H1 (cell line): ENCODE measurements around the gene NFIX. TPM values are rescaled to one million over a fixed set of nuclear protein-coding genes. Genes with fewer than 3 reads are reported as not detected.

Experiments
- CTCF ChIA-PET: fragments of 300-600 bp; sonication (Branson Sonifier 250); formaldehyde crosslinking; loops from one replicate; lab custom pipeline; 2021; ENCODE audit not compliant: partially characterized antibody; lab: Charles Lee
- POLR2A ChIA-PET: fragments of 300-600 bp; sonication (Branson Sonifier 250); formaldehyde crosslinking; loops from one replicate; lab custom pipeline; 2021; ENCODE audit warnings: inconsistent platforms; ENCODE audit not compliant: partially characterized antibody; lab: Charles Lee
- DNase-seq, 2 experiments: peaks; one replicate each; pipeline versions ENCODE4 v3.0.0 to v3.0.0-alpha.2; 2010 to 2022; ENCODE audit warnings: low spot score in 2 of 2, low read depth in 1 of 2, mixed read lengths in 1 of 2
- FAIRE-seq: peaks from 2 replicates; lab custom pipeline; 2011; peaks lifted over from hg19 to GRCh38; lab: Jason Lieb, UNC
- H2AFZ ChIP-seq: 2 replicates; pipeline ENCODE4 v1.8.1; 2012; ENCODE audit warnings: low read length, inconsistent platforms
- H2AK5ac ChIP-seq: 2 replicates; pipeline ENCODE4 v1.6.1; 2013; ENCODE audit warnings: low read depth, low read length
- H2BK120ac ChIP-seq: replicated peaks from 2 replicates; pipeline ENCODE3; 2013; ENCODE audit warnings: low read depth, low read length, inconsistent platforms
- H2BK12ac ChIP-seq: 2 replicates; pipeline ENCODE4 v1.6.1; 2013; ENCODE audit warnings: low read depth, low read length
- H2BK15ac ChIP-seq: 2 replicates; pipeline ENCODE4 v1.6.1; 2013; ENCODE audit warnings: low read length
- H2BK20ac ChIP-seq: 2 replicates; pipeline ENCODE4 v1.6.1; 2013; ENCODE audit warnings: low read length
- H2BK5ac ChIP-seq: 2 replicates; pipeline ENCODE4 v1.6.1; 2013; ENCODE audit warnings: low read depth, low read length
- H3K14ac ChIP-seq: 2 replicates; pipeline ENCODE4 v1.6.1; 2013; ENCODE audit warnings: inconsistent platforms; ENCODE audit not compliant: insufficient read length
- H3K18ac ChIP-seq: 2 replicates; pipeline ENCODE4 v1.6.1; 2013; ENCODE audit warnings: low read length; ENCODE audit errors: extremely low read depth
- H3K23ac ChIP-seq: 2 replicates; pipeline ENCODE4 v1.6.1; 2013; ENCODE audit warnings: inconsistent platforms; ENCODE audit not compliant: insufficient read length
- H3K23me2 ChIP-seq: 2 replicates; pipeline ENCODE4 v1.6.1; 2013; ENCODE audit warnings: low read depth, low read length
- H3K27ac ChIP-seq: 2 replicates; pipeline ENCODE4 v1.6.1; 2011; ENCODE audit warnings: low read depth, low read length, inconsistent platforms
- H3K27me3 ChIP-seq, 4 experiments: replicated peaks in 1 of 4; 1 replicate in 1 of 4; 2 replicates in 3 of 4; pipeline versions ENCODE4 v1.6.1 to v1.8.1; 2011 to 2013; ENCODE audit warnings: low read length in 3 of 4, mild to moderate bottlenecking in 3 of 4, inconsistent platforms in 2 of 4, mixed read lengths in 2 of 4, moderate library complexity in 1 of 4; ENCODE audit not compliant: control insufficient read depth in 3 of 4, insufficient read depth in 3 of 4; ENCODE audit errors: extremely low read depth in 1 of 4
- H3K36me3 ChIP-seq, 4 experiments: 2 replicates each; pipeline versions ENCODE4 v1.6.1 to v1.8.1; 2011 to 2013; ENCODE audit warnings: mild to moderate bottlenecking in 4 of 4, low read length in 3 of 4, moderate library complexity in 2 of 4, control low read depth in 1 of 4, inconsistent platforms in 1 of 4; ENCODE audit not compliant: insufficient read depth in 4 of 4, control insufficient read depth in 2 of 4
- H3K4ac ChIP-seq: replicated peaks from 2 replicates; pipeline ENCODE3; 2013; ENCODE audit warnings: low read length, low read depth, mixed read lengths, inconsistent platforms; ENCODE audit not compliant: insufficient read length
- H3K4me1 ChIP-seq, 4 experiments: replicated peaks in 1 of 4; 1 replicate in 1 of 4; 2 replicates in 3 of 4; pipeline versions ENCODE4 v1.6.1 to v1.8.1; 2011 to 2013; ENCODE audit warnings: low read length in 3 of 4, inconsistent platforms in 2 of 4, mixed read lengths in 1 of 4; ENCODE audit not compliant: insufficient read depth in 4 of 4, control insufficient read depth in 3 of 4
- H3K4me2 ChIP-seq, 2 experiments: 2 replicates each; pipeline versions ENCODE4 v1.6.1 to v1.8.1; 2011 to 2013; ENCODE audit warnings: low read depth in 2 of 2, low read length in 2 of 2, control low read depth in 1 of 2, inconsistent platforms in 1 of 2, mild to moderate bottlenecking in 1 of 2; ENCODE audit not compliant: insufficient read depth in 1 of 2
- H3K4me3 ChIP-seq, 4 experiments: fragments of 200-600, 300-600 bp in 1 of 4; sonication (generic), shearing (Covaris generic), sonication (Bioruptor Twin) in 1 of 4; 2 replicates each; pipeline versions ENCODE4 v1.5.1 to v1.8.1; 2011 to 2016; ENCODE audit warnings: low read length in 4 of 4, low read depth in 3 of 4, control low read depth in 2 of 4, inconsistent platforms in 2 of 4, mild to moderate bottlenecking in 2 of 4, mixed read lengths in 1 of 4, moderate library complexity in 1 of 4; ENCODE audit not compliant: insufficient read depth in 2 of 4; ENCODE audit errors: extremely low read depth in 1 of 4
- H3K56ac ChIP-seq: replicated peaks from 2 replicates; pipeline ENCODE3; 2013; ENCODE audit warnings: low read depth, mild to moderate bottlenecking, mixed read lengths, low read length, inconsistent platforms; ENCODE audit not compliant: insufficient read length
- H3K79me1 ChIP-seq: 2 replicates; pipeline ENCODE4 v1.6.1; 2013; ENCODE audit warnings: low read depth, low read length, control low read depth
- H3K79me2 ChIP-seq, 2 experiments: 2 replicates each; pipeline versions ENCODE4 v1.6.1 to v1.8.1; 2012 to 2013; ENCODE audit warnings: low read length in 2 of 2, mild to moderate bottlenecking in 2 of 2, inconsistent platforms in 1 of 2; ENCODE audit not compliant: insufficient read depth in 2 of 2, control insufficient read depth in 1 of 2
- H3K9ac ChIP-seq, 4 experiments: replicated peaks in 1 of 4; 1 replicate in 1 of 4; 2 replicates in 3 of 4; pipeline versions ENCODE4 v1.6.1 to v1.8.1; 2011 to 2013; ENCODE audit warnings: low read depth in 3 of 4, low read length in 3 of 4, control low read depth in 2 of 4, mild to moderate bottlenecking in 2 of 4, moderate library complexity in 2 of 4, inconsistent platforms in 1 of 4; ENCODE audit errors: extremely low read depth in 1 of 4
- H3K9me3 ChIP-seq, 2 experiments: 2 replicates each; pipeline versions ENCODE4 v1.6.1 to v1.8.1; 2012 to 2013; ENCODE audit warnings: mild to moderate bottlenecking in 2 of 2, moderate library complexity in 2 of 2, control low read depth in 1 of 2, inconsistent platforms in 1 of 2, low read depth in 1 of 2, low read length in 1 of 2, mixed read lengths in 1 of 2; ENCODE audit not compliant: insufficient read depth in 2 of 2
- H4K20me1 ChIP-seq, 2 experiments: replicated peaks in 1 of 2; 2 replicates each; pipeline versions ENCODE3 to v1.8.1; 2011 to 2013; ENCODE audit warnings: inconsistent platforms in 2 of 2, low read length in 2 of 2, mild to moderate bottlenecking in 1 of 2; ENCODE audit not compliant: insufficient read depth in 2 of 2, control insufficient read depth in 1 of 2
- H4K5ac ChIP-seq: 2 replicates; pipeline ENCODE4 v1.6.1; 2013; ENCODE audit warnings: low read length, low read depth, mixed read lengths, inconsistent platforms; ENCODE audit not compliant: insufficient read length
- H4K8ac ChIP-seq: 2 replicates; pipeline ENCODE4 v1.8.0; 2013; ENCODE audit warnings: mild to moderate bottlenecking, moderate library complexity, low read length, inconsistent platforms; ENCODE audit not compliant: insufficient read depth; ENCODE audit errors: extremely low read depth
- H4K91ac ChIP-seq: replicated peaks from 2 replicates; pipeline ENCODE3; 2013; ENCODE audit warnings: low read length, mixed read lengths, inconsistent platforms; ENCODE audit not compliant: insufficient read length
- ASH2L ChIP-seq: fragments of 200-600, 300-600 bp; sonication (generic); IDR thresholded peaks from one replicate; pipeline ENCODE4 v1.7.1; 2017; ENCODE audit warnings: low read length
- BACH1 ChIP-seq: IDR thresholded peaks from 2 replicates; pipeline ENCODE4 v1.6.1; 2012; ENCODE audit warnings: low read length, improper control_type of control experiment
- BRCA1 ChIP-seq: IDR thresholded peaks from 2 replicates; pipeline ENCODE4 v1.6.1; 2012; ENCODE audit warnings: low read depth, low read length, improper control_type of control experiment
- CEBPB ChIP-seq: IDR thresholded peaks from 2 replicates; pipeline ENCODE4 v1.6.1; 2012; ENCODE audit warnings: low read depth, low read length
- EGR1 ChIP-seq: IDR thresholded peaks from 2 replicates; pipeline ENCODE4 v1.6.1; 2011; ENCODE audit warnings: low read depth, low read length, borderline replicate concordance
- GABPA ChIP-seq: IDR thresholded peaks from 2 replicates; pipeline ENCODE4 v1.6.1; 2011; ENCODE audit warnings: mild to moderate bottlenecking, low read length, moderate library complexity, borderline replicate concordance; ENCODE audit not compliant: insufficient read depth
- NRF1 ChIP-seq: IDR thresholded peaks from 2 replicates; pipeline ENCODE4 v1.6.1; 2011; ENCODE audit warnings: mild to moderate bottlenecking, low read depth, low read length, improper control_type of control experiment
- PHF8 ChIP-seq: fragments of 200-600 bp; sonication (generic); conservative IDR thresholded peaks from 2 replicates; pipeline ENCODE4 v1.7.1; 2012; ENCODE audit warnings: low read depth, mild to moderate bottlenecking, inconsistent platforms, low read length, moderate library complexity
- RAD21 ChIP-seq, 2 experiments: IDR thresholded peaks in 1 of 2; conservative IDR thresholded peaks in 1 of 2; 2 replicates each; pipeline ENCODE4 v1.6.1; 2011; ENCODE audit warnings: low read depth in 2 of 2, low read length in 2 of 2, improper control_type of control experiment in 1 of 2, inconsistent platforms in 1 of 2, mild to moderate bottlenecking in 1 of 2, moderate library complexity in 1 of 2
- RFX5 ChIP-seq: IDR thresholded peaks from 2 replicates; pipeline ENCODE4 v1.6.1; 2011; ENCODE audit warnings: low read depth, low read length, improper control_type of control experiment, borderline replicate concordance
- WGBS, 2 experiments: shearing (Covaris generic) in 1 of 2; methylation state at CpG; one replicate each; pipeline versions ENCODE4 v1.1.6 to v1.1.7; 2013 to 2015; ENCODE audit warnings: low lambda C conversion rate in 2 of 2, mixed read lengths in 2 of 2, inconsistent platforms in 1 of 2, low coverage in 1 of 2, missing lambda C conversion rate in 1 of 2; ENCODE audit not compliant: insufficient replicate concordance in 2 of 2, insufficient coverage in 1 of 2, insufficient read length in 1 of 2; ENCODE audit errors: extremely low coverage in 1 of 2, missing lambda C conversion rate in 1 of 2; 5-methylcytosine and 5-hydroxymethylcytosine counted together
- polyA plus RNA-seq, 7 experiments: library from polyadenylated mRNA; depleted of rRNA in 3 of 7; stranded (reverse) in 5 of 7; unstranded in 2 of 7; fragments of >200 nt in 5 of 7; fragments of 200-250 nt in 2 of 7; gene quantifications; 1 replicate in 5 of 7; 2 replicates in 1 of 7; 4 replicates in 1 of 7; pipeline versions ENCODE4 v1.2.1 to v1.2.3, GENCODE V29; 2011 to 2013; ENCODE audit warnings: missing spikeins in 2 of 7, mixed read lengths in 2 of 7
- total RNA-seq: library from RNA; stranded (reverse); fragmentation: NEBNext Ultra II Directional; extraction: Animal tissue kit (Norgen Biotek cat#: 25700); gene quantifications from 2 replicates; pipeline ENCODE4 v1.2.1, GENCODE V29; 2021

The NFIX gene
- total and polyA plus RNA-seq, 2 of the 8 experiments (the other 6 are each of a cell fraction or from before 2014, with no cell fraction given) = 0.03 to 0.20 TPM

GRCh38 chr19:13082192-13083007, 87.1 kb downstream of the NFIX start:
- FAIRE-seq (peak; percentile 58), DNase-seq (no peak)
- ChIA-PET POLR2A (interaction anchor here (0.6 to 2.0 kb wide), 5 partner anchors 10 to 126 kb away, joined by 3 to 8 read pairs (median 5); partner anchors contain the start of gene GADD45GIP1), CTCF (interaction anchor here (0.5 to 48.8 kb wide), 12 partner anchors 9 to 638 kb away, joined by 3 to 1145 read pairs (median 8); no protein-coding TSS in a partner anchor)
- H4K8ac ChIP-seq = no peak overlapping the region
- H4K5ac ChIP-seq = no peak overlapping the region
- peak overlapping the region; percentile 5 to 27; a peak in 3 of 4 replicates for H3K4me2 ChIP-seq
- H3K23ac ChIP-seq = no peak overlapping the region
- H3K4me1 ChIP-seq = peaks cover 11 to 29% (median 19%) of the 10 kb centered on the region in 4 experiments
- peaks cover 0 to 16% (median 8%) of the 10 kb centered on the region in 4 experiments; a peak in 3 of 7 replicates for H3K27me3 ChIP-seq
- no peaks in the 10 kb centered on the region for H3K79me1 ChIP-seq
- no peak overlapping the region for H3K14ac ChIP-seq
- no peak overlapping the region for H2BK20ac ChIP-seq
- H3K27ac ChIP-seq = no peak overlapping the region
- H2BK120ac ChIP-seq = no peak overlapping the region
- H3K4ac ChIP-seq = no peak overlapping the region
- no peak overlapping the region for H3K9ac ChIP-seq
- H2AFZ ChIP-seq = peak overlapping the region; percentile 68; the same call in 1 of the 2 replicates
- H3K4me3 ChIP-seq = no peak overlapping the region
- 0 out of 2 replicates have a peak overlapping the region, but pooled peaks have one; percentile 44 for H2AK5ac ChIP-seq
- peak overlapping the region; percentile 68 for H2BK5ac ChIP-seq
- 0 out of 2 replicates have a peak overlapping the region, but pooled peaks have one; percentile 9 for H2BK15ac ChIP-seq
- no peaks in the 10 kb centered on the region for H3K36me3 ChIP-seq
- no peaks in the 10 kb centered on the region for H3K9me3 ChIP-seq
- H4K20me1 ChIP-seq = no peaks in the 10 kb centered on the region
- H4K91ac ChIP-seq = no peak overlapping the region
- H3K56ac ChIP-seq = no peak overlapping the region
- 0 out of 2 replicates have a peak overlapping the region, but pooled peaks have one; percentile 62 for H2BK12ac ChIP-seq
- H3K18ac ChIP-seq = 0 out of 2 replicates have a peak overlapping the region, but pooled peaks have one; percentile 19
- 56% methylated on average over 14 of the region's 14 CpGs; no CpG with 5 or more reads in 1 of the 2 experiments for WGBS, 2 experiments
- H3K79me2 ChIP-seq = no peaks in the 10 kb centered on the region
- 0 out of 2 replicates have a peak, but pooled peaks cover 1% of the 10 kb centered on the region for H3K23me2 ChIP-seq
- TF ChIP-seq NRF1 (no peak), GABPA (no peak), BACH1 (no peak), RFX5 (no peak), PHF8 (no peak), CEBPB (peak; percentile 65), BRCA1 (no peak), EGR1 (no peak), ASH2L (no peak), RAD21 (IDR thresholded peaks at IDR 0.05 in 1 of 2, conservative IDR thresholded peaks at IDR 0.05 in 1 of 2; ENCODE audit: low read depth in 2 of 2, low read length in 2 of 2) (peak; percentile 48 to 54)
